LNCaP clone FGC (cell line): ENCODE data around the gene MAP9.

ENCODE experiments used
- DNase-seq: peaks from one replicate; pipeline ENCODE4 v3.0.0-alpha.2; 2011; ENCODE audit warnings: low read depth
- H3K4me3 ChIP-seq: 2 replicates; pipeline ENCODE4 v1.5.1; 2011; ENCODE audit warnings: mild to moderate bottlenecking, low read depth, low read length, control low read depth
- TF ChIP-seq, protein P1 (sequence below): IDR thresholded peaks from 2 replicates; pipeline ENCODE4 v1.5.1; 2012; ENCODE audit warnings: mild to moderate bottlenecking; ENCODE audit not compliant: control insufficient read depth, insufficient read depth; ENCODE audit errors: extremely low read depth

Gene MAP9

DNA sequence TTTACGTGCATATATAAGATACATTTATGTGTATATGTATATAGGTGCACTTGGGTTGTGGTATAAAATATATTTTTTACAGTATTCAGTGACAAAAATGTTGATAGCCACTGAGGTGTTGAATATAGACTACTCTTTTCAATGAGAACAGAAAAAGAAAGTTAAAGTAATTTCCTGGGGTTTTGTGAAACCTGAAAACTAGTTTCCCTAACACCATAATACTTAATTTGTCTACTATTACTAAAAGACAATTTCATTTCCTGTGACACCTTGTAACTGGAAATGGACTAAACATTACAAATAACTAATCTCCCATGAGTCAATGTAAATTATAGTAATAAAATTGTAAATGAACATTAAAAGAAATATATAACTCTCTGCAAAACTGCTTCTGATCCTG lies 32.0 kb upstream of the MAP9 start:
- TF ChIP-seq, protein P1, sequence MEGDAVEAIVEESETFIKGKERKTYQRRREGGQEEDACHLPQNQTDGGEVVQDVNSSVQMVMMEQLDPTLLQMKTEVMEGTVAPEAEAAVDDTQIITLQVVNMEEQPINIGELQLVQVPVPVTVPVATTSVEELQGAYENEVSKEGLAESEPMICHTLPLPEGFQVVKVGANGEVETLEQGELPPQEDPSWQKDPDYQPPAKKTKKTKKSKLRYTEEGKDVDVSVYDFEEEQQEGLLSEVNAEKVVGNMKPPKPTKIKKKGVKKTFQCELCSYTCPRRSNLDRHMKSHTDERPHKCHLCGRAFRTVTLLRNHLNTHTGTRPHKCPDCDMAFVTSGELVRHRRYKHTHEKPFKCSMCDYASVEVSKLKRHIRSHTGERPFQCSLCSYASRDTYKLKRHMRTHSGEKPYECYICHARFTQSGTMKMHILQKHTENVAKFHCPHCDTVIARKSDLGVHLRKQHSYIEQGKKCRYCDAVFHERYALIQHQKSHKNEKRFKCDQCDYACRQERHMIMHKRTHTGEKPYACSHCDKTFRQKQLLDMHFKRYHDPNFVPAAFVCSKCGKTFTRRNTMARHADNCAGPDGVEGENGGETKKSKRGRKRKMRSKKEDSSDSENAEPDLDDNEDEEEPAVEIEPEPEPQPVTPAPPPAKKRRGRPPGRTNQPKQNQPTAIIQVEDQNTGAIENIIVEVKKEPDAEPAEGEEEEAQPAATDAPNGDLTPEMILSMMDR: no peak
- H3K4me3 ChIP-seq: no peak overlapping the region
- no peak for DNase-seq

DNA sequence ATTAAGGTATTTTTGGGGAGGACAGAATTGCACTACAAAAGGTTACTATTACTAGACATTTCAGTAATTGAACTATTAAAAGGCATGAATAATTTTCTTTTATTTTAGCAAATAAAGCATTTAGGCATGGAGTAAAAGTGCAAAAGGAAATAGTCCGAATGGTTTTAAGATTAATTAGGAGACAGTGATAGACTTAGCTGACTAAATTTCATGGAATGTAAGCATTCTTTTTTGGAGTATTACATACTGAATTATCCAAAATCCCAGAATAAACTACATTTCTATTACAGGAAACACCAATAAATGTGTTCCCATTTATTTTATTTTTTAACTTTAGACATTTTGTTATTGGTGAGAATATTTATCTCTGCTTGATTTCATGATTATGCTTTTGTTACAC lies 30.7 kb upstream of the MAP9 start:
- H3K4me3 ChIP-seq: no peak overlapping the region
- TF ChIP-seq, protein P1: no peak
- DNase-seq: no peak

DNA sequence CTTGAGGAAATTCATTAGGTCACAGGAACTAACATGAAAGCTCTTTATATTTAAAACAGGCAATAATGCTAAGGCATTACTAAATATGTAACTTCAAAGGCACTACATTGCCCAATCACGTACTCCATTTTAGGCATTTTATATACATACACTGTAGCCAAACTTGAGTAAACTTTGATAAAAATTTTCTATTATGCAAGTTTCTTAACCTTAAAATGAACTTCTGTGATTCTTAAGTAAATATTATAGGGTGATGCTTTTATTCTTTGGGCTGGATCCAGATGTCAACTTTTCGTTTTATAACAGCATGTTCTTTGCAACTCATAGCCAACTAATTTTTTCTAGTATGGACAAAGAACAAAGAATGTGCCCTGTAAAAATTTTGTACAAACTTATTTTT lies 28.3 kb upstream of the MAP9 start:
- peak; percentile 74 for DNase-seq
- H3K4me3 ChIP-seq: no peak overlapping the region
- TF ChIP-seq, protein P1: no peak

DNA sequence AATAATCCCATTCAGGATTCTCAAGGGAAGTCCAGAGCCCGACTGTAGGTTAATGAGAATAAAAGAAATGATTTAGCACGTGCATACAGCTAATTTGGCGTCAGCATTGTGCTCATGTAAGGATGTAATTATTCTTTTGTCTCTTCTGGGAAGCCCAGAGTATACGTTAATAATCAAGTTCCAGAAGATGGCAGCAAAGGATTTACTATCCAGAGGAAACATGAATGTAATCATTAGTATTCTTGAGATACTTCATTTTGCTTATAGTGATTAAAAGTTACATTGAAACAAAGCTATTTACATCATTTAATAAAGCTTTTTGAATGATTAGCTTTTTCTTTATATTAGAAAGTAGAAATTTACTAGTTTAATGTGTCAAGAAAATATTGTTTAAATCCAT lies 27.1 kb upstream of the MAP9 start:
- peak; percentile 44 for DNase-seq
- H3K4me3 ChIP-seq: no peak overlapping the region
- TF ChIP-seq, protein P1: peak; percentile 59

DNA sequence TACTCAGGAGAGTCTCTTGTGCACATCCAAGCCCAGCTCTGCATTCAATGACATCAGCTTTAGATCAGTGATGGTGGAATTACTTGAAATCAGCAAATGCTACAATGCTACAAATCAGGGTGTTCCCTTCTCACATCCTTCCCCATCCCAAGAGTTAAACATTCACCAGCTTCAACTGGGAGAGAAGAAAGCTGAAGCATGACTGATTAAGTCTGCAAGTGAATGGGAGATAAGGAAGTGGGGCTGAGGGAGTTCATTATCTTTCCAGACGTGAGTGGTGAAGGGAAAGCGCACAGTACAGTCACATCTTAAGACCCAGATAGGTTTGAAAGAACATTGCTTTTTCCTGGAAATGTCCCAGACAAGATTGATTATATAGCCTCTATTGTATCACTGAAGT lies 26.2 kb upstream of the MAP9 start:
- H3K4me3 ChIP-seq: no peak overlapping the region
- DNase-seq: no peak
- TF ChIP-seq, protein P1: no peak

DNA sequence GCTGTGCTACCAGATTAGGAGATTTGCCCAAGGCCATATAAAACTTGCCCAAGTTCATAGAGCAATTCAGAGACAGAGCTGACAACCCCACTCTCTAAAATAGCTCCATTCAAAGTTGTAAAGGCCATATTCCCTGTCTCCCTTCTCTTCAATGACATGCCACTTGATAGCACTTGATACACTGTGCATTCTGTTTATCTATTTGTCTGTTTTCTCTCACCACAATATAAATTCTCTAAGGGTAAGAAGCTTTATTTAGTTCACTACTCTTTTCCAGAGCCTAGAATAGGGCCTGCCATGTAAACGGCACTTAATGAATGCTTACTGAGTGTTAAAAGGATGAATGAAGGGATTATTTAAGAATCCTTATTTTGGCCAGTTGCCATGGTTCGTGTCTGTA lies 24.1 kb upstream of the MAP9 start:
- no peak for DNase-seq
- no peak overlapping the region for H3K4me3 ChIP-seq
- TF ChIP-seq, protein P1: no peak

DNA sequence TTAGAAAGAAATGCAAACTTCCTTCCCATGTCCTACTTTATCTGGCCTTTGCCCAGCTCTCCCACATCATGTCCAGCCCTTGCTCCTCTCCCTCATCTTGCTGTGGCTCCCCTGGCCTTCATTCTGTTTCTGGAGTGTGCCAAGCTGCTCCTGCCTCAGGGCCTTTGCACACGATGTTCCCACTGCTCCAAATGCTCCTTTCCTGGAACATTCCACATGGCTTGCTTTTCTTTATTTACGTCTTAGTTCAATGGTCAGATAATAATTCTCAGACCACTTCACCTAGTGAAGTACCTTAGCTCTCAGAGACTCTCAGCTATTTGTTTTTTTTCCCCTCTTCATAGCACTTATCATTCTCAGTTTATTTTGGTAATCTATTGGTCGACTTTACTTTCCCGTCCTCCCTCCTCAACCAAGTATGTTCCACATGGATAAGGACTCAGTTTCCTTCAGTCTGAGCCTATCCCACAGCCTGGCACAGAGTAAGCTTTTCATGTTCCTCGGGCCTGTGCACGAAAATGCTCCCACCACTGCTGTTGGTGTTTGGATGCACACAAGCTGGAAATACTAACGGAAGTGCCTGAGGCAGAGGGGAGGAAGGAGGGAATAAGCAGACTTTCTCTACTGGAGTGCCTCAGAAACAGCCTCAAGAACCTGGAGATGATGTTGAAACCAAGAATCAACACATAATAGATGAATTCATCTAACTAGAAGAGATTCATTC lies 23.4 kb upstream of the MAP9 start:
- DNase-seq: no peak
- TF ChIP-seq, protein P1: no peak
- no peak overlapping the region for H3K4me3 ChIP-seq
